Measurements from ENCODE around the gene DRC1.

The DRC1 gene

GRCh38 chr2:26455670-26456439 is 54.1 kb downstream of the DRC1 start:
- TF ChIP-seq CTCF (IDR thresholded peaks at IDR 0.05; ENCODE audit: low read depth, low read length) = no peak
- in situ Hi-C loops (cut with HindIII; ENCODE audit: low sequenced_read_pairs) = no loop called here
- H3K4me3 ChIP-seq (ENCODE audit: low read depth, low read length) = no peak overlapping the region
- DNase-seq (ENCODE audit: low read depth, low spot score) = no peak

- in situ Hi-C loops (cut with HindIII; ENCODE audit: low sequenced_read_pairs) = no loop called here
- no peak overlapping the region for H3K4me3 ChIP-seq (ENCODE audit: low read depth, low read length)
- no peak for TF ChIP-seq CTCF (IDR thresholded peaks at IDR 0.05; ENCODE audit: low read depth, low read length)
- no peak for DNase-seq (ENCODE audit: low read depth, low spot score)
Observed at GRCh38 chr2:26456440-26457250, 54.9 kb downstream of the DRC1 start.

GRCh38 chr2:26457251-26457666 is 55.5 kb downstream of the DRC1 start:
- in situ Hi-C loops (cut with HindIII; ENCODE audit: low sequenced_read_pairs) = no loop called here
- no peak overlapping the region for H3K4me3 ChIP-seq (ENCODE audit: low read depth, low read length)
- DNase-seq (ENCODE audit: low read depth, low spot score) = no peak
- no peak for TF ChIP-seq CTCF (IDR thresholded peaks at IDR 0.05; ENCODE audit: low read depth, low read length)

GRCh38 chr2:26457695-26458364 is 56.1 kb downstream of the DRC1 start:
- peak; percentile 25 for DNase-seq (ENCODE audit: low read depth, low spot score)

GRCh38 chr2:26458365-26459042 is 56.8 kb downstream of the DRC1 start:
- no peak overlapping the region for H3K4me3 ChIP-seq (ENCODE audit: low read depth, low read length)
- no peak for DNase-seq (ENCODE audit: low read depth, low spot score)
- no peak for TF ChIP-seq CTCF (IDR thresholded peaks at IDR 0.05; ENCODE audit: low read depth, low read length)
- in situ Hi-C loops (cut with HindIII; ENCODE audit: low sequenced_read_pairs) = no loop called here

More at GRCh38 chr2:26457695-26458364, 56.1 kb downstream of the DRC1 start:
- H3K4me3 ChIP-seq (ENCODE audit: low read depth, low read length) = no peak overlapping the region
- TF ChIP-seq CTCF (IDR thresholded peaks at IDR 0.05; ENCODE audit: low read depth, low read length) = no peak
- in situ Hi-C loops (cut with HindIII; ENCODE audit: low sequenced_read_pairs) = no loop called here
